Activated naive CD8-positive, alpha-beta T cell treated with anti-CD3 and anti-CD28 coated beads, Interleukin-2, amount 50 U/mL, for 24 hours (primary cell): Measurements from ENCODE around the gene TANGO6.

ENCODE experiments used
- ATAC-seq: fragments of 150-1000 bp; cut with Tn5 transposase; one replicate; pipeline ENCODE4 v1.10.0; 2021
- DNase-seq: peaks from one replicate; pipeline ENCODE4 v3.0.0; 2021
- H3K27ac Mint-ChIP-seq: one replicate; pipeline ENCODE4 v1.8.0; 2021; ENCODE audit warnings: mild to moderate bottlenecking, mixed read lengths
- H3K27me3 Mint-ChIP-seq: one replicate; pipeline ENCODE4 v1.8.0; 2021; ENCODE audit warnings: mixed read lengths
- H3K36me3 Mint-ChIP-seq: one replicate; pipeline ENCODE4 v1.8.0; 2021; ENCODE audit warnings: low read depth, mixed read lengths
- H3K4me1 Mint-ChIP-seq: one replicate; pipeline ENCODE4 v1.8.0; 2021; ENCODE audit warnings: mixed read lengths
- H3K4me3 Mint-ChIP-seq: one replicate; pipeline ENCODE4 v1.8.0; 2021; ENCODE audit warnings: mild to moderate bottlenecking, moderate library complexity, mixed read lengths
- H3K9me3 Mint-ChIP-seq: one replicate; pipeline ENCODE4 v1.8.0; 2021; ENCODE audit warnings: mixed read lengths

TANGO6 gene

GRCh38 chr16:68887107-68887506 is 43.8 kb downstream of the TANGO6 start:
- Mint-ChIP-seq H3K4me3 (no peak overlapping the region), H3K27ac (no peak overlapping the region), H3K9me3 (no peaks in the 10 kb centered on the region), H3K4me1 (peaks cover 2% of the 10 kb centered on the region), H3K27me3 (no peaks in the 10 kb centered on the region), H3K36me3 (peaks cover 20% of the 10 kb centered on the region)
- no peak for ATAC-seq
- no peak for DNase-seq

GRCh38 chr16:68889508-68890150 is 46.3 kb downstream of the TANGO6 start:
- Mint-ChIP-seq H3K4me1 (peaks cover 2% of the 10 kb centered on the region), H3K4me3 (no peak overlapping the region), H3K36me3 (peaks cover 20% of the 10 kb centered on the region), H3K9me3 (no peaks in the 10 kb centered on the region), H3K27me3 (no peaks in the 10 kb centered on the region), H3K27ac (no peak overlapping the region)
- ATAC-seq (no peak), DNase-seq (no peak)

DNA sequence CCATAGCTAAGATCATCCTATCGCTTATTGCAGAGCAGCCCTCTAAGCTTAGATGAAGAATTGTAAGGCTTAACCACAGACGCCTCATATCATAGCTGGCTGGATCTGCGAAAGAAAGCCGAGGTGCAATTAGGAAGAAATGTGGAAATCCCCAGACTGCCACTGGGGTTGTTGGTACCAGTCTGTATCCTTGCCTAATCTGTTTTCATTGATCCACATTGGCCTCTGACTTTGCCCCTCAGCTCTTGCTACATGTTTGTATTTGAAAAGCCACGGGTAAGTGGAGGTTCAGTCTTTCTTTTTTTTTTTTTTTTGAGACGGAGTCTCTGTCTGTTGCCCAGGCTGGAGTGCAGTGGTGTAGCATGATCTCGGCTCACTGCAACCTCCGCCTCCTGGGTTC is 48.9 kb downstream of the TANGO6 start:
- H3K4me3 Mint-ChIP-seq = no peak overlapping the region
- H3K4me1 Mint-ChIP-seq = peaks cover 2% of the 10 kb centered on the region
- H3K27ac Mint-ChIP-seq = no peak overlapping the region
- ATAC-seq (no peak), DNase-seq (no peak)
- no peaks in the 10 kb centered on the region for H3K27me3 Mint-ChIP-seq
- H3K36me3 Mint-ChIP-seq = peaks cover 14% of the 10 kb centered on the region
- no peaks in the 10 kb centered on the region for H3K9me3 Mint-ChIP-seq

DNA sequence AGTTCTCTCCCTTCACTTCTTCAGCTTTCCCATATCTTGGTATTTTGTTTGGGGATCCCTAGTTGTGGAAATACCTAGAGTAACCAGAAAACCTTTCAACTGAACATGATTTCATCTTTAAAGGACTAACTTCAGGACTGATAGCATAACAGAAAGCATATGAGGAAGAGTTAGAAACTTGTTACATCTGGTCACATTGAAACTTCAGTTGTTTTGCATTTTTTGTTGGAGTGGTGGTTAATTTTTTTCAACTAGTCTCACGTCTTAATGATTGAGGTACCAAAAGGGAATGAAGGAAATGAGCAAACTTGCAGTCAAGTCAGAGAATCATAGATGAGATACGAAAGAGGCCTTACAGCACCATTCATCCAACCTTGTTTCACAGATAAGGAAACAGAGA is 49.6 kb downstream of the TANGO6 start:
- H3K36me3 Mint-ChIP-seq = peaks cover 13% of the 10 kb centered on the region
- peaks cover 2% of the 10 kb centered on the region for H3K4me1 Mint-ChIP-seq
- H3K27me3 Mint-ChIP-seq = no peaks in the 10 kb centered on the region
- DNase-seq (no peak), ATAC-seq (no peak)
- no peak overlapping the region for H3K27ac Mint-ChIP-seq
- no peaks in the 10 kb centered on the region for H3K9me3 Mint-ChIP-seq
- no peak overlapping the region for H3K4me3 Mint-ChIP-seq

GRCh38 chr16:68893710-68894705 is 50.7 kb downstream of the TANGO6 start:
- Mint-ChIP-seq H3K4me3 (no peak overlapping the region), H3K4me1 (peaks cover 2% of the 10 kb centered on the region), H3K36me3 (peaks cover 13% of the 10 kb centered on the region), H3K27ac (no peak overlapping the region), H3K9me3 (no peaks in the 10 kb centered on the region), H3K27me3 (no peaks in the 10 kb centered on the region)
- no peak for ATAC-seq
- DNase-seq = no peak

DNA sequence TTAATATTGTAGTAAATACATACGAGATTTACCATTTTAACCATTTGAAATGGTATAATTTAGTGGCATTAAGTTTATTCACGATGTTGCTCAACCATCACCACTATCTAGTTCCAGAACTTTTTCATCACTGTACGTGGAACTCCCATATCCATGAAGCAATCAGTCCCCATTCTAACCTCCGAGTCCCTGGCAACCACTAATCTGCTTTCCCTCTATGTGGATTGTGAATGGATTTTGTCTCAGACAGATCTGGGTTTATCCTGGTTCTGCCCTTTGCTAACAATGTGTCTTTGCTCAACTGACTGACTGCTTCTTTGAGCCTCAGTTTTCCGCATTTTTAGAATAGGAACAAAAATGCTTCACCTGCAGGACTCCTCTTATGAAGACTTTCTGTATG is 51.4 kb downstream of the TANGO6 start:
- Mint-ChIP-seq H3K27ac (no peak overlapping the region), H3K9me3 (no peaks in the 10 kb centered on the region), H3K4me3 (no peak overlapping the region), H3K4me1 (peaks cover 2% of the 10 kb centered on the region), H3K27me3 (no peaks in the 10 kb centered on the region), H3K36me3 (peaks cover 13% of the 10 kb centered on the region)
- DNase-seq (no peak), ATAC-seq (no peak)

GRCh38 chr16:68898026-68898425 is 54.7 kb downstream of the TANGO6 start:
- peaks cover 21% of the 10 kb centered on the region for H3K36me3 Mint-ChIP-seq
- DNase-seq (no peak), ATAC-seq (no peak)
- H3K27me3 Mint-ChIP-seq = no peaks in the 10 kb centered on the region
- no peaks in the 10 kb centered on the region for H3K4me1 Mint-ChIP-seq
- no peak overlapping the region for H3K27ac Mint-ChIP-seq
- no peaks in the 10 kb centered on the region for H3K9me3 Mint-ChIP-seq
- H3K4me3 Mint-ChIP-seq = no peak overlapping the region

GRCh38 chr16:68900009-68900408 is 56.7 kb downstream of the TANGO6 start:
- Mint-ChIP-seq H3K4me3 (no peak overlapping the region), H3K4me1 (no peaks in the 10 kb centered on the region), H3K9me3 (no peaks in the 10 kb centered on the region), H3K27ac (no peak overlapping the region), H3K36me3 (peaks cover 20% of the 10 kb centered on the region), H3K27me3 (no peaks in the 10 kb centered on the region)
- ATAC-seq (no peak), DNase-seq (no peak)

- DNase-seq (no peak), ATAC-seq (no peak)
- Mint-ChIP-seq H3K36me3 (peaks cover 27% of the 10 kb centered on the region), H3K4me3 (no peak overlapping the region), H3K9me3 (no peaks in the 10 kb centered on the region), H3K4me1 (no peaks in the 10 kb centered on the region), H3K27me3 (no peaks in the 10 kb centered on the region), H3K27ac (no peak overlapping the region)
Measured at GRCh38 chr16:68902003-68902968, 59.0 kb downstream of the TANGO6 start.

DNA sequence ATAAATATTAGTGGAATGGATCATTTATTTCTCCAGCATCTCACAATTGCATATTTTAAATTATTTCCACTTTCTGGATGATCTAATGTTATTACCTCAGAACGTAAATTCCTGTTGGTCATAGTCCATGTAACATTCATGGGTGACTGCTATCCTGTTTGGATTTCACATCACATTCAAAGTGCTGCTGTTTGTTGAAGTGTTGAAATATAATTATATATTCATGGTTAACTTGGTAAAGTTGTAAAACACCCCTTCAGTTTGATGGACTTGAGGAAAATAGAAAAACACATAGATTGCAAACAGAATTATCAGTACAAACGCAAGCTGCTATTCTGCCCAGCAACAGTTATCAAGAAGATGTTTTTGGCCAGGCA is 59.6 kb downstream of the TANGO6 start:
- no peak overlapping the region for H3K4me3 Mint-ChIP-seq
- H3K9me3 Mint-ChIP-seq = no peaks in the 10 kb centered on the region
- no peaks in the 10 kb centered on the region for H3K27me3 Mint-ChIP-seq
- ATAC-seq (no peak), DNase-seq (no peak)
- no peak overlapping the region for H3K27ac Mint-ChIP-seq
- no peaks in the 10 kb centered on the region for H3K4me1 Mint-ChIP-seq
- H3K36me3 Mint-ChIP-seq = peaks cover 31% of the 10 kb centered on the region

- H3K4me3 Mint-ChIP-seq = no peak overlapping the region
- DNase-seq (no peak), ATAC-seq (no peak)
- H3K9me3 Mint-ChIP-seq = no peaks in the 10 kb centered on the region
- no peaks in the 10 kb centered on the region for H3K27me3 Mint-ChIP-seq
- H3K4me1 Mint-ChIP-seq = no peaks in the 10 kb centered on the region
- H3K27ac Mint-ChIP-seq = no peak overlapping the region
- H3K36me3 Mint-ChIP-seq = peaks cover 33% of the 10 kb centered on the region
Measured at GRCh38 chr16:68907297-68907696, 64.0 kb downstream of the TANGO6 start.

DNA sequence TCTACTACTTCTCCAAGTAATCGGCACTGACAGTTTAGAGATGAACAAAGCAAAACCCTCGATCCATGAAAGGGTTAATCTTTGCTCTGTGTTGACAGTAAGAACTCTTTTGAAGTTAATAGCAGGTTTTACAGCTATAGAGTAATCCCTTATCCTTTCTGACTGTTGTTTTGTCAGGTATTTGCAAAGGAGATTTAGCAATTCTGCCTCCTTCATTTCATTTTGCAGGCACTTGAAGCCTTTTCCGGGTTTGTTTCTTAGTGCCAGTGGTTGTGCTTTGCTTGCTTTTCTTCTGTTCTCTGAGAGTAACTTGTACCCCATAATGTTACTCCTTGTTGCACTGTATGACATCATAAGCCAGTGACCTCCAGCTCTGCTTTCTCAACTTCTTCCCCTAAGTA is 64.5 kb downstream of the TANGO6 start:
- no peaks in the 10 kb centered on the region for H3K27me3 Mint-ChIP-seq
- H3K4me3 Mint-ChIP-seq = no peak overlapping the region
- H3K9me3 Mint-ChIP-seq = no peaks in the 10 kb centered on the region
- H3K36me3 Mint-ChIP-seq = peaks cover 30% of the 10 kb centered on the region
- ATAC-seq = no peak
- H3K4me1 Mint-ChIP-seq = no peaks in the 10 kb centered on the region
- H3K27ac Mint-ChIP-seq = no peak overlapping the region
- no peak for DNase-seq

GRCh38 chr16:68909099-68909733 is 65.9 kb downstream of the TANGO6 start:
- Mint-ChIP-seq H3K4me3 (no peak overlapping the region), H3K9me3 (no peaks in the 10 kb centered on the region), H3K27me3 (no peaks in the 10 kb centered on the region), H3K4me1 (no peaks in the 10 kb centered on the region), H3K27ac (no peak overlapping the region), H3K36me3 (peaks cover 26% of the 10 kb centered on the region)
- no peak for DNase-seq
- no peak for ATAC-seq

- Mint-ChIP-seq H3K4me3 (no peak overlapping the region), H3K27me3 (no peaks in the 10 kb centered on the region), H3K36me3 (peaks cover 24% of the 10 kb centered on the region), H3K27ac (no peak overlapping the region), H3K4me1 (no peaks in the 10 kb centered on the region), H3K9me3 (no peaks in the 10 kb centered on the region)
- no peak for DNase-seq
- ATAC-seq = no peak
Measured at GRCh38 chr16:68910051-68910450, 66.7 kb downstream of the TANGO6 start.
